Measurements from ENCODE around the gene CHD1L.

- TF ChIP-seq POLR2A (IDR thresholded peaks at IDR 0.05), result no peak
- TF ChIP-seq CTCF (IDR thresholded peaks at IDR 0.05), result no peak
These were observed 44.8 kb downstream of the CHD1L start for GRCh38 chr1:147287133-147287865.
